Ovary (tissue), 9 donors: ENCODE results near the gene CLDN19. TPM values are rescaled to one million over a fixed set of nuclear protein-coding genes. Genes with fewer than 3 reads are reported as not detected.

ENCODE experiments used
- DNase-seq, 5 donors: peaks; one replicate each; pipeline ENCODE4 v3.0.0-alpha.2; 2019 to 2020
- H3K27ac ChIP-seq, 2 donors: fragments of 200-600 bp; one replicate each; pipeline versions ENCODE4 v1.5.1 to v1.8.0; 2019 to 2022
- H3K27me3 ChIP-seq: fragments of 200-600 bp; one replicate; pipeline ENCODE4 v1.8.0; 2022
- H3K36me3 ChIP-seq: fragments of 200-600 bp; sonication (generic); one replicate; pipeline ENCODE4 v1.5.1; 2019
- H3K4me1 ChIP-seq: one replicate; pipeline ENCODE4 v1.8.1; 2013; ENCODE audit warnings: mild to moderate bottlenecking, moderate library complexity; ENCODE audit not compliant: insufficient read depth
- H3K4me3 ChIP-seq: fragments of 200-600 bp; sonication (generic); one replicate; pipeline ENCODE4 v1.5.1; 2017
- H3K9me3 ChIP-seq, 2 donors: fragments of 200-600 bp in 1 of 2; sonication (generic) in 1 of 2; one replicate each; pipeline versions ENCODE4 v1.5.1 to v1.8.1; 2013 to 2019; ENCODE audit warnings: mild to moderate bottlenecking in 1 of 2, moderate library complexity in 1 of 2
- EP300 ChIP-seq: sonication (generic); formaldehyde crosslinking; IDR thresholded peaks from one replicate; pipeline ENCODE4 v1.6.1; 2017; ENCODE audit warnings: antibody characterized with exemption
- POLR2A ChIP-seq: fragments of 450-650 bp; IDR thresholded peaks from one replicate; pipeline ENCODE4 v1.6.1; 2017; ENCODE audit warnings: antibody characterized with exemption, mild to moderate bottlenecking, moderate library complexity
- WGBS, 3 donors: extraction: QIAGEN DNeasy Blood & Tissue Kit in 1 of 3; methylation state at CpG; one replicate each; pipeline versions ENCODE4 v1.1.5 to v1.1.7; 2013 to 2017; 5-methylcytosine and 5-hydroxymethylcytosine counted together
- intact Hi-C, 4 donors: fragments of 100-400 bp; cut with DNase I; formaldehyde crosslinking; loops; one replicate each; pipeline versions ENCODE4 v1.11.0 to v1.15.1; 2022 to 2023
- polyA plus RNA-seq, 2 donors: library from polyadenylated mRNA; stranded (reverse); fragments of 200-250 nt in 1 of 2; fragments of 350-450 nt in 1 of 2; fragmentation: Illumina TruSeq in 1 of 2; extraction: RNeasy Lipid Tissue Mini Kit (QIAGEN cat#74804) in 1 of 2; gene quantifications; one replicate each; pipeline ENCODE4 v1.2.3, GENCODE V29; 2013 to 2014
- total RNA-seq, 7 donors: library from RNA; depleted of rRNA in 2 of 7; stranded (reverse); fragments of >200 nt in 2 of 7; fragmentation: NEBNext Ultra II Directional in 3 of 7; extraction: Animal tissue kit (Norgen Biotek cat#: 25700) in 3 of 7; gene quantifications; one replicate each; pipeline versions ENCODE4 v1.1.0 to v1.2.4, GENCODE V29; 2016 to 2023
- TF ChIP-seq, protein P1 (sequence below), 3 donors: fragments of 450-650 bp in 2 of 3; fragments of 200-600 bp in 1 of 3; IDR thresholded peaks; one replicate each; pipeline versions ENCODE4 v1.5.1 to v1.8.0; 2016 to 2022; ENCODE audit warnings: antibody characterized with exemption in 3 of 3, mild to moderate bottlenecking in 1 of 3
- donor health status: DM: no; HTN: no; CAD: no; lungs with moderate emphysema.
- donor health status: DM: no; HTN: no; CAD: no.
- donor health status: Bipolar disorder and iron deficiency.
- donor health status: DM: yes; HTN: yes; CAD: no.
- donor health status: DM: no; HTN: no; CAD: no.
- donor health status: DM: yes; HTN: yes; CAD: no.

Gene CLDN19
- total and polyA plus RNA-seq, 9 donors = 0.07 to 0.52 (median 0.24) TPM; not detected in 6

DNA sequence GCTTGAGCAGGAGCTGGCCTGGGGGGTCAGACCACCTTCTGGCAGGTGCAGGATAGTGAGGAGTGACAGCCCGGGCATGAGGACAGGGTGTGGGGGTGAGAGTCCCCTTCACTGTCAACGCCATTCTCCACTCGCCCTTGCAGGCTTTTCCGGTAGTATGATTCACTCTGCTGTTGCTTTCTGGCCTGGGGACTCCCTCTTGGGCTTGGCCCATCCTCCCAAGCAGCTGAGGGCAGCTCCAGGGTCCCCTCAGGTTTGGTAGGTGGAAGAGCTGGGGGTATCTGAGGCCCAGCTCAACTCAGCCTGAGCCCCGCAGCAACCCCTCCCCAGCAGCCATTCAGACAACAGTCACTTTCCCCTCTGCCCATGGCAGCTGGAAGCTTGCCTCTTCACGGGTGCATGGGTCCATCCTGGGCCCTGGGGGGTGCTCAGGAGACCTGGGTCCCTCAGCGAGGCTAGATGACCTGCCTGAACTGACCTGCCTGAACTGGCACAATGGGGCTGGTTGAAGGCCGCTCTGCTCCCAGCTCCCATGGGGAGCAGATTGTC is 1.3 kb downstream of the CLDN19 start:
- DNase-seq = no peak
- no peak for TF ChIP-seq POLR2A
- no peak for TF ChIP-seq EP300
- TF ChIP-seq, protein P1, sequence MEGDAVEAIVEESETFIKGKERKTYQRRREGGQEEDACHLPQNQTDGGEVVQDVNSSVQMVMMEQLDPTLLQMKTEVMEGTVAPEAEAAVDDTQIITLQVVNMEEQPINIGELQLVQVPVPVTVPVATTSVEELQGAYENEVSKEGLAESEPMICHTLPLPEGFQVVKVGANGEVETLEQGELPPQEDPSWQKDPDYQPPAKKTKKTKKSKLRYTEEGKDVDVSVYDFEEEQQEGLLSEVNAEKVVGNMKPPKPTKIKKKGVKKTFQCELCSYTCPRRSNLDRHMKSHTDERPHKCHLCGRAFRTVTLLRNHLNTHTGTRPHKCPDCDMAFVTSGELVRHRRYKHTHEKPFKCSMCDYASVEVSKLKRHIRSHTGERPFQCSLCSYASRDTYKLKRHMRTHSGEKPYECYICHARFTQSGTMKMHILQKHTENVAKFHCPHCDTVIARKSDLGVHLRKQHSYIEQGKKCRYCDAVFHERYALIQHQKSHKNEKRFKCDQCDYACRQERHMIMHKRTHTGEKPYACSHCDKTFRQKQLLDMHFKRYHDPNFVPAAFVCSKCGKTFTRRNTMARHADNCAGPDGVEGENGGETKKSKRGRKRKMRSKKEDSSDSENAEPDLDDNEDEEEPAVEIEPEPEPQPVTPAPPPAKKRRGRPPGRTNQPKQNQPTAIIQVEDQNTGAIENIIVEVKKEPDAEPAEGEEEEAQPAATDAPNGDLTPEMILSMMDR (IDR thresholded peaks at IDR 0.05) = no peak
- WGBS, 3 donors = 80 to 91% (median 86%) methylated on average over 7 to 8 of the region's 8 CpGs
- Histone ChIP-seq H3K4me1 (no peaks in the 10 kb centered on the region), H3K9me3 (no peaks in the 10 kb centered on the region), H3K36me3 (no peaks in the 10 kb centered on the region), H3K27me3 (no peaks in the 10 kb centered on the region), H3K4me3 (no peak overlapping the region), H3K27ac (no peak overlapping the region)
- intact Hi-C loops = no loop called here

DNA sequence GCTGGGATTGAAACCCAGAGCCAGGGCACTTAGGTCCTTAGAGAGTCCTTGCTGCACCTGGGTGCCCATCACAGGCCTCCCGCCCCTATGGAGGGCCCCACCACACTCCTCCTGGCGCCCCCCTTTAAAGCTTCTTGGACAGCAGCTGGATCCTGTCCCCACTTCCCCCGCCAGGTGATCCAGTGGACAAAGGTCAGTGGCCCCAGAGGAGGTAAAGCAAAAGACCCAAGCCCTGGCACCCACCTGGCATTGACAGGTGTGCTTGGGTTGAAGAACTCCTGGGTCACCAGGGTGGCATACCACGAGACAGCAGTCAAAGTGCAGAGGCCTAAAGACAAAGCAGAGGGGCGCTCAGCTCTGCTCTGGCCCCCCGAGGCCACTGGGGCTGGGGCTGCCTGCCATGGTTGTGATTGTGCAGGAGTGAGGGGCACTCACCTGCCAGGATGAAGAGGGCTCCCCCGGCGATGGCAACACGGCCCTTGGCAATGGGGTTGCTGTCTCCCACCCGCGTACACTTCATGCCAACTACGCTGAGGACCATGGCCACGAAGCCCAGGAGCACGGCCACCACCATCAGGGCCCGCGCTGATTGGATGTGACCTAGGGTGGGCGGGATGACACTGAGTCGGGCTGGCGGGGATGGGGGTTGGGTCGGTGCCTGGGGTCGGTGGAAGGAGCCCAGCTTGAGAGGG is 1.9 kb downstream of the CLDN19 start:
- H3K9me3 ChIP-seq = no peaks in the 10 kb centered on the region
- no peak overlapping the region for H3K27ac ChIP-seq
- DNase-seq = no peak
- no peaks in the 10 kb centered on the region for H3K36me3 ChIP-seq
- no peak for TF ChIP-seq POLR2A
- TF ChIP-seq, protein P1 (IDR thresholded peaks at IDR 0.05) = no peak
- TF ChIP-seq EP300 = no peak
- H3K27me3 ChIP-seq = no peaks in the 10 kb centered on the region
- no peak overlapping the region for H3K4me3 ChIP-seq
- 85 to 91% (median 87%) methylated on average over 21 of the region's 21 CpGs for WGBS, 3 donors
- no peaks in the 10 kb centered on the region for H3K4me1 ChIP-seq
- intact Hi-C loops = no loop called here

DNA sequence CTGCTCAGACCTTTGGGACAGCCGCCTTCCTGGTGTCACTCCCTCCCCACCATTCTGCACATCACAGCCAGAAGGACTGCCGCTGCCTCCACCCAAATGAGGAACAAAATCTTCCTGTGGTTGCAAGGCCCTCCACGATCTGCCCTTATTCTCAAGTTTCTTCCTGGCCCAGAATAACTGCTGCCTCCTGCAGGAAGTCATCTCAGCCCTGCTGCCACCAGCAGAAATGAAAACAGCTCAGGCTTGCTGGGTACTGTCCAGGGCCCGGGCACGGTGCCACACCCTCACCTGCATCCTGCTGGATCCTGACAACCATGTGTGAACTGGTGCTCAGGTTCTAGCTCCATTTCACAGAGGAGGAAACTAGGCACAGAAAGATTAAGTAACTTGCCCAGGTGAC is 2.8 kb downstream of the CLDN19 start:
- H3K4me3 ChIP-seq = no peak overlapping the region
- no peak overlapping the region for H3K27ac ChIP-seq
- no peaks in the 10 kb centered on the region for H3K27me3 ChIP-seq
- no peak for TF ChIP-seq POLR2A
- TF ChIP-seq, protein P1 (IDR thresholded peaks at IDR 0.05) = no peak
- TF ChIP-seq EP300 = no peak
- intact Hi-C loops = no loop called here
- H3K9me3 ChIP-seq = no peaks in the 10 kb centered on the region
- WGBS, 3 donors = 65 to 69% (median 65%) methylated on average over 5 of the region's 5 CpGs
- no peak for DNase-seq
- no peaks in the 10 kb centered on the region for H3K4me1 ChIP-seq
- no peaks in the 10 kb centered on the region for H3K36me3 ChIP-seq

DNA sequence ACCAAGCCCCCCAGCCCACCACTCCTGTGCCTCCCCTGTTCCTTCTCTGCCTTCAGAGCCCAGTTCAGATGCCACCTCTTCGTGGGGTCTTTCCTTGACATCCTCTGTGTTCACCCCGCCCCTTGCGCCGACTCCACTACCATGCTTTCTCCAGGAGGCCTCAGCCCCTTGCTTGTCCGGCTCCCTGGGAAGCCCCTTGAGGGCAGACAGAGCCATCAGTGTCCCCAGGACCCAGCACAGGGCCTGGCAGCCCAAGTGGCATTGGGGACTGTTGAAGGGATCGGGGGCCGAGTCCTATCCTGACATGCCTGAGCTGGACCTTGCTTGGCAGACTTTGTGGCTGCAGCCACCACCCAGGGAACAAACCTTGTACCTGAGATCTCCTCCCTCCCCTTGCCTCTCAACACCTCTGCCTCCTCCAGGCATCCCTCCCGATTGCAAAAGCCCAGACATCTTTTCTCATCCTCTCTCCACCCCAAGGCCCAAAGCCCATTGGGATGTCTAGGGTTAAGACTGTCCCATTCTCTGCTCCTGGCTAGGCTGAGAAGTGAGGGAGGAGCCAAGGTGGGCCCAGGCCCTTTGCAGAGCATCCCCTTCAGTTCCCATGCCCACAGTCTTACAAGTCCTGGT is 3.4 kb downstream of the CLDN19 start:
- Histone ChIP-seq H3K27me3 (no peaks in the 10 kb centered on the region), H3K4me3 (no peak overlapping the region), H3K4me1 (no peaks in the 10 kb centered on the region), H3K27ac (no peak overlapping the region), H3K9me3 (no peaks in the 10 kb centered on the region), H3K36me3 (no peaks in the 10 kb centered on the region)
- TF ChIP-seq POLR2A (no peak), EP300 (no peak)
- TF ChIP-seq, protein P1 (IDR thresholded peaks at IDR 0.05) = no peak
- intact Hi-C loops = no loop called here
- WGBS, 3 donors = 83 to 96% (median 84%) methylated on average over 8 of the region's 8 CpGs
- no peak for DNase-seq
